Measurements from ENCODE around the gene SMIM3. TPM values are rescaled to one million over a fixed set of nuclear protein-coding genes. Genes with fewer than 3 reads are reported as not detected.

SMIM3 gene
- total and polyA plus RNA-seq, 10 of the 15 experiments (the other 5 are each of a cell fraction or from before 2014, with no cell fraction given) = 1.0 to 14.3 (median 7.7) TPM

DNA sequence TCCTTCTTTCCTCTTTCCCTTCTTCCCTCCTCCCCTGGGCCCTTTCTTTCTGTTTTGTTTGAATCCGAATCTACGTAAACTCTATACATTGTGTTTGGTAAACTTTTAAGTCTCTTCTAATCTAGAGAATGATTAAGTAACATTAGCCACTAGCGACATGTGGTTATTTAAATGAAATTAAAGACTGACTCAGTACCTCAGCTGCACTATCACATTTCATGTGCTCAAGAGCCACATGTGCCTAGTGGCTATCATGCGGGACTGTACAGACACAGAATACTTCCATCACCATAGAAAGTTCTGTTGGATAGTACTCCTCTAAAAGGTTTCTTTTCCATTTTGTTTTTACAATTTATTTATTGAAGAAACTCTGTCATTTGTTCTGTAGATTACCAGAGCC lies 48.7 kb upstream of the SMIM3 start:
- CTCF ChIA-PET = interaction anchor here (1.2 kb wide), 1 partner anchor 71 kb away, joined by 3 read pairs; no protein-coding TSS in a partner anchor
- WGBS (ENCODE audit: insufficient coverage, insufficient replicate concordance, low lambda C conversion rate, missing lambda C conversion rate) = 98% methylated on average over 4 of the region's 4 CpGs
- BruUV-seq (replicated peaks) = no TSS peak
- no peaks in the 10 kb centered on the region for H3K9me3 ChIP-seq (replicated peaks; ENCODE audit: control insufficient read depth, insufficient read depth, low read length)
- DNase-seq (ENCODE audit: low read depth, low spot score) (no peak), FAIRE-seq (no peak), ATAC-seq (no peak)
- peaks cover 6% of the 10 kb centered on the region for H3K4me1 ChIP-seq (ENCODE audit: control insufficient read depth, insufficient read depth, low read length)
- H2AFZ ChIP-seq (ENCODE audit: control insufficient read depth, low read depth, low read length) = no peak overlapping the region
- SMC1A ChIA-PET (ENCODE audit: uncharacterized antibody, unreplicated experiment) = interaction anchor here (1.7 kb wide), 1 partner anchor 11 kb away, joined by 6 read pairs; no protein-coding TSS in a partner anchor
- H3K27ac ChIP-seq (ENCODE audit: control insufficient read depth, insufficient read depth) = no peak overlapping the region
- H3K4me2 ChIP-seq (ENCODE audit: control insufficient read depth, insufficient read depth) = no peak overlapping the region
- no peak overlapping the region for H3K9ac ChIP-seq (ENCODE audit: control insufficient read depth, insufficient read depth, low read length)
- intact Hi-C loops (cut with micrococcal nuclease; ENCODE audit: unreplicated experiment) = no loop called here
- H3K4me3 ChIP-seq = no peak overlapping the region
- H4K20me1 ChIP-seq (ENCODE audit: control insufficient read depth, insufficient read depth) = no peaks in the 10 kb centered on the region
- POLR2A ChIA-PET = no interaction called here
- TF ChIP-seq LARP7 (IDR thresholded peaks at IDR 0.05) (no peak), BMI1 (IDR thresholded peaks at IDR 0.05; ENCODE audit: borderline replicate concordance) (no peak), YY1 (IDR thresholded peaks at IDR 0.05; ENCODE audit: low read depth, low read length) (no peak), NR2C1 (IDR thresholded peaks at IDR 0.05) (no peak), NFXL1 (IDR thresholded peaks at IDR 0.05; ENCODE audit: borderline replicate concordance) (no peak), GABPA (IDR thresholded peaks at IDR 0.05; ENCODE audit: low read depth) (no peak)
- TF ChIP-seq, protein P1, sequence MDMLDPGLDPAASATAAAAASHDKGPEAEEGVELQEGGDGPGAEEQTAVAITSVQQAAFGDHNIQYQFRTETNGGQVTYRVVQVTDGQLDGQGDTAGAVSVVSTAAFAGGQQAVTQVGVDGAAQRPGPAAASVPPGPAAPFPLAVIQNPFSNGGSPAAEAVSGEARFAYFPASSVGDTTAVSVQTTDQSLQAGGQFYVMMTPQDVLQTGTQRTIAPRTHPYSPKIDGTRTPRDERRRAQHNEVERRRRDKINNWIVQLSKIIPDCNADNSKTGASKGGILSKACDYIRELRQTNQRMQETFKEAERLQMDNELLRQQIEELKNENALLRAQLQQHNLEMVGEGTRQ (IDR thresholded peaks at IDR 0.05; ENCODE audit: borderline replicate concordance, low read depth, low read length) = no peak
- RAD21 ChIA-PET (ENCODE audit: unreplicated experiment) = no interaction called here
- H3K79me2 ChIP-seq (ENCODE audit: control insufficient read depth, insufficient read depth, low read length) = 0 out of 2 replicates have a peak, but pooled peaks cover 2% of the 10 kb centered on the region
- H3K27me3 ChIP-seq (replicated peaks in 1 of 2; ENCODE audit: control insufficient read depth in 2 of 2, insufficient read depth in 2 of 2, low read length in 1 of 2) = no peaks in the 10 kb centered on the region
- peaks cover 1 to 17% of the 10 kb centered on the region in 2 experiments for H3K36me3 ChIP-seq (ENCODE audit: control insufficient read depth in 2 of 2, insufficient read depth in 2 of 2, low read length in 1 of 2)
- in situ Hi-C loops (cut with MboI) = no loop called here

Measured in GM12878 (cell line).